Body of pancreas (tissue), 4 donors: ENCODE measurements around the gene PDZD8. TPM values are rescaled to one million over a fixed set of nuclear protein-coding genes. Genes with fewer than 3 reads are reported as not detected.
"Not testable (repeated sequence)": the region's sequence is repeated elsewhere in the genome, so short reads cannot be mapped to it uniquely, and the experiment has no call there.

Experiments
- ATAC-seq: fragments of 150-250 bp; one replicate; pipeline ENCODE4 v1.9.1; 2016
- DNase-seq, 4 donors: peaks; one replicate each; pipeline ENCODE4 v3.0.0-alpha.2; 2019
- H3K27ac ChIP-seq, 4 donors: fragments of 200-600 bp; sonication (generic); 1 replicate in 3 of 4; 2 replicates in 1 of 4; pipeline versions ENCODE4 v1.5.1 to v1.6.1; 2016 to 2019; ENCODE audit warnings: mild to moderate bottlenecking in 1 of 4, mixed read lengths in 1 of 4, moderate library complexity in 1 of 4
- H3K27me3 ChIP-seq, 2 donors: fragments of 200-600 bp; sonication (generic); one replicate each; pipeline ENCODE4 v1.6.0; 2016; ENCODE audit warnings: mild to moderate bottlenecking in 1 of 2
- H3K36me3 ChIP-seq, 2 donors: fragments of 200-600 bp; sonication (generic); replicated peaks in 1 of 2; 2 replicates each; pipeline ENCODE4 v1.5.1; 2016; ENCODE audit warnings: low read depth in 2 of 2; ENCODE audit not compliant: insufficient read depth in 1 of 2
- H3K4me1 ChIP-seq: fragments of 200-600 bp; sonication (generic); one replicate; pipeline ENCODE4 v1.6.0; 2016
- H3K4me3 ChIP-seq, 2 donors: fragments of 200-600 bp; sonication (generic); 1 replicate in 1 of 2; 2 replicates in 1 of 2; pipeline ENCODE4 v1.5.1; 2016 to 2019
- H3K9me3 ChIP-seq, 3 donors: fragments of 200-600 bp; sonication (generic); 1 replicate in 2 of 3; 2 replicates in 1 of 3; pipeline ENCODE4 v1.5.1; 2016
- CTCF ChIP-seq, 7 experiments: fragments of 450-650 bp in 4 of 7; fragments of 200-600 bp in 3 of 7; sonication (generic) in 3 of 7; IDR thresholded peaks; one replicate each; pipeline ENCODE4 v1.5.1; 2016 to 2019; ENCODE audit warnings: antibody characterized with exemption in 7 of 7
- POLR2A ChIP-seq, 3 donors: fragments of 450-650 bp; IDR thresholded peaks; one replicate each; pipeline ENCODE4 v1.6.1; 2016; ENCODE audit warnings: antibody characterized with exemption in 3 of 3, mild to moderate bottlenecking in 2 of 3
- WGBS, 2 donors: methylation state at CpG; one replicate each; pipeline ENCODE4 v1.1.5; 2017; 5-methylcytosine and 5-hydroxymethylcytosine counted together
- intact Hi-C: fragments of 100-400 bp; cut with DNase I; formaldehyde crosslinking; loops from one replicate; pipeline ENCODE4 v1.15.1; 2023
- total RNA-seq, 2 donors: library from RNA; depleted of rRNA; stranded (reverse); fragments of >200 nt; gene quantifications; one replicate each; pipeline ENCODE4 v1.1.0, GENCODE V29; 2016

The PDZD8 gene
- total RNA-seq, 2 donors from 2014 or later: 34.3 to 36.8 TPM

DNA sequence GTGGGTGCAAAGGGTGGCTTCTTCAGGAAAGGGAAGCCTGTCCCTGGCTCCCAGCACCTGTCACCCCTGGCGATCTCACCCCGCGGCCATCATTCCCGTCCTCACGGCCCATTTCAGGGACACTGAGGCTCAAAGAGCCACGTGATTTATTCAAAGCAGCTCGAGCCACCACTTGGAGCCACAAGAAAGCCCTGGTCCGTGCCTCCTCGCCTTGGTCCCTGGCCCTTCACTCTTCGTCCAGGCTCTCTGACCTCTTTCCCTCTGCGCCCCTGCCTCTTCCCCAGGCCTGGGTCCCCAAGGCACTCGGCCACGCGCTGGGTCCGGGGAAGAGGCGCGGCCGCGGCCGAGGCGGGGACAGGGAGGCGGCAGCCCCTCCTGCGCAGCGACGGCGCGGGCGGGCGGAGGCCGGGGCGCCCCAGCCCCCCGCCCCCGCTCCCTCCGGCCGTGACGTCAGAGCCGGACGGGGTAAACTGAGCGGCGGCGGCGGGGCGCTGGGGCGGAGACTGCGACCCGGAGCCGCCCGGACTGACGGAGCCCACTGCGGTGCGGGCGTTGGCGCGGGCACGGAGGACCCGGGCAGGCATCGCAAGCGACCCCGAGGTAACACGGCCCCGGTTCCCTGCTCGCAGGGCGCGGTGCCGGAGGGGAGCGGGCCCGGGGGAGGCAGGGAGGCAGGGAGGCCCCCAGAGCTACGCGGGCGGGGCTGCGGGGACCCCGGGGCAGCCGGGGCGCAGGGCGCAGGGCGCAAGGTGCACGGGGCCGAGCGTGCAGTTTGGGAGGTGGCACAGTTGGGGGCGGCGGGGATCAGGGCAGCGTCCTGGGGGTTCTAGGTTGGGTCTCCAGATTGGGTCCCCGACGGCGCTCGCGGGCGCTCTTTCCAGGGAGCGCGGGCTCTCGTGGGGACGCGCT lies 134.4 kb downstream of the PDZD8 start, which contains the start of gene SLC18A2:
SLC18A2 (plus strand) TSS at position 494 of the 909 bp plus-strand sequence. CDS start 580 bp downstream, outside the sequence.
- intact Hi-C loops: no loop called here
- H3K9me3 ChIP-seq: no peaks in the 10 kb centered on the region
- WGBS, 2 donors: 4 to 9% methylated on average over 7 to 91 of the region's 93 CpGs
- H3K4me3 ChIP-seq: no peak within 1 kb of the TSS
- ATAC-seq: peak; percentile 21
- H3K27me3 ChIP-seq: peaks cover 0 to 5% of the 10 kb centered on the region in 2 donors
- peaks cover 6% of the 10 kb centered on the region for H3K4me1 ChIP-seq
- no peaks in the 10 kb centered on the region for H3K36me3 ChIP-seq
- H3K27ac ChIP-seq: no peak within 1 kb of the TSS
- DNase-seq: no peak
- TF ChIP-seq POLR2A (IDR thresholded peaks at IDR 0.05) (no peak), CTCF (IDR thresholded peaks at IDR 0.05) (no peak)

- no peak for DNase-seq
- no peak for ATAC-seq
- intact Hi-C loops: no loop called here
- WGBS, 2 donors: 49 to 56% methylated on average over 5 to 15 of the region's 15 CpGs
- H3K9me3 ChIP-seq: no peaks in the 10 kb centered on the region
- H3K4me1 ChIP-seq: peaks cover 6% of the 10 kb centered on the region
- no peak overlapping the region for H3K4me3 ChIP-seq
- TF ChIP-seq CTCF (IDR thresholded peaks at IDR 0.05): no peak
- TF ChIP-seq POLR2A (IDR thresholded peaks at IDR 0.05): no peak
- H3K27ac ChIP-seq: no peak overlapping the region
- H3K27me3 ChIP-seq: peaks cover 0 to 5% of the 10 kb centered on the region in 2 donors
- no peaks in the 10 kb centered on the region for H3K36me3 ChIP-seq
These were observed 135.3 kb downstream of the PDZD8 start for GRCh38 chr10:117239721-117240620.

- intact Hi-C loops: no loop called here
- peaks cover 0 to 5% of the 10 kb centered on the region in 2 donors for H3K27me3 ChIP-seq
- TF ChIP-seq CTCF (IDR thresholded peaks at IDR 0.05) (no peak), POLR2A (IDR thresholded peaks at IDR 0.05) (no peak)
These were observed 136.2 kb downstream of the PDZD8 start for GRCh38 chr10:117239051-117239450.

DNA sequence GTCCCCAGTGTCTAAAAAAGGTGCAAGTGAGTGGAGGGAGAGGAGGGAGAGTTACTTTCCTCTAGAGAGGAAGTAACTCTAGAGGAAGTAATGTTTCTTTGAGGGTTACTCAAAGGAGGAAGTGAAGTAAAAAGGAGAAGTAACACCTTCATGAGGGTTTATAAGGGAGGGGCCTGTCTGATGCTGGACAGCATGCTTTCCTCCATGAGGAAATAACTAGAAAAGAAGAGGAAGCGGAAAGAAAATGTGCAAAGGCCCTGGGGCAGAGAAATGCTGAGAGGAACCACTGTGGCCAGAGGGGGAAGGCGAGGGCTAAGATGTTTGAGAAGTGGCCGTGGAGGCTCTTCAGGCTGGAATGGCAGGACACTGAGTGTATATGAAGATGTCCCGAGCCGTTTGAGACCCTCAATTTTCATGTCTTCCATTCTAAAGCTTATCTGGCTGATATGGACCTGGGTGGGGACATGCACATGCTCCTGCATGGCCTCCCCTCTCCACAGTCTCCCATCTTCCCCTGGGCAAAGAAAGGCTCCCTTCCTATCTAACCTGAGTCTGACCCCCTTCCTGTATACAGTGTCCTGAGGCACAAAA lies 137.7 kb downstream of the PDZD8 start:
- H3K27me3 ChIP-seq: peaks cover 0 to 5% of the 10 kb centered on the region in 2 donors
- no peak for DNase-seq

More at GRCh38 chr10:117239051-117239450, 136.2 kb downstream of the PDZD8 start:
- H3K9me3 ChIP-seq: no peaks in the 10 kb centered on the region
- no peak for DNase-seq
- H3K4me1 ChIP-seq: peaks cover 6% of the 10 kb centered on the region
- no peak overlapping the region for H3K4me3 ChIP-seq
- WGBS, 2 donors: 85 to 89% methylated on average over 8 of the region's 8 CpGs
- no peak overlapping the region for H3K27ac ChIP-seq
- no peak for ATAC-seq
- H3K36me3 ChIP-seq: no peaks in the 10 kb centered on the region

DNA sequence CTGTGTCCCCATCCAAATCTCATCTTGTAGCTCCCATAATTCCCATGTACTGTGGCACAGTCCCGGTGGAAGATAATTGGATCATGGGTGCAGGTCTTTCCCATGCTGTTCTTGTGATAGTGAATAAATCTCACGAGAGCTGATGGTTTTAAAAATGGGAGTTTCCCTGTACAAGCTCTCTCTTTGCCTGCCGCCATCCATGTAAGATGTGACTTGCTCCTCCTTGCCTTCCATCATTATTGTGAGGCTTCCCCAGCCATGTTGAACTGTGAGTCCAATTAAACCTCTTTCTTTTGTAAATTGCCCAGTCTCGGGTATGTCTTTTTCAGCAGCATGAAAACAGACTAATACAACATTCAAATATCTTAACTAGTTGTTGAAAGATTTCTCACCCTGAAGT lies 145.1 kb downstream of the PDZD8 start:
- WGBS, 2 donors: 86 to 89% methylated on average over 4 of the region's 4 CpGs
- H3K9me3 ChIP-seq, H3K4me1 ChIP-seq, H3K4me3 ChIP-seq, H3K27me3 ChIP-seq, H3K27ac ChIP-seq, intact Hi-C loops, H3K36me3 ChIP-seq, ATAC-seq, DNase-seq: not testable (repeated sequence)

More for the DNA sequence above, 137.7 kb downstream of the PDZD8 start:
- WGBS, 2 donors: 73 to 83% methylated on average over 5 of the region's 5 CpGs
- TF ChIP-seq CTCF (IDR thresholded peaks at IDR 0.05) (no peak), POLR2A (IDR thresholded peaks at IDR 0.05) (no peak)
- H3K9me3 ChIP-seq: no peaks in the 10 kb centered on the region
- H3K36me3 ChIP-seq: no peaks in the 10 kb centered on the region
- intact Hi-C loops: no loop called here
- ATAC-seq: no peak
- no peak overlapping the region for H3K27ac ChIP-seq
- H3K4me3 ChIP-seq: no peak overlapping the region
- peaks cover 6% of the 10 kb centered on the region for H3K4me1 ChIP-seq
